ENCODE data around the gene C11orf65.

The C11orf65 gene

GRCh38 chr11:108368134-108368533 lies 99.2 kb downstream of the C11orf65 start:
- no peak for DNase-seq

- DNase-seq, result no peak
Observed at GRCh38 chr11:108364159-108364558, 103.2 kb downstream of the C11orf65 start.

- DNase-seq, result no peak
Observed at GRCh38 chr11:108351468-108351867, 115.9 kb downstream of the C11orf65 start.

GRCh38 chr11:108346451-108346850 lies 120.9 kb downstream of the C11orf65 start:
- DNase-seq, result no peak

- no peak for DNase-seq
Observed at GRCh38 chr11:108345767-108346166, 121.6 kb downstream of the C11orf65 start.

GRCh38 chr11:108343714-108344113 lies 123.6 kb downstream of the C11orf65 start:
- no peak for DNase-seq

GRCh38 chr11:108341654-108342053 lies 125.7 kb downstream of the C11orf65 start:
- DNase-seq, result no peak

GRCh38 chr11:108340973-108341372 lies 126.4 kb downstream of the C11orf65 start:
- no peak for DNase-seq

GRCh38 chr11:108338750-108339149 lies 128.6 kb downstream of the C11orf65 start:
- no peak for DNase-seq

- DNase-seq, result no peak
Observed at GRCh38 chr11:108333403-108333899, 133.9 kb downstream of the C11orf65 start.

All from cerebellar nuclear complex (tissue), 1 donor.